ENCODE measurements around the gene PSMB10. TPM values are rescaled to one million over a fixed set of nuclear protein-coding genes. Genes with fewer than 3 reads are reported as not detected.

PSMB10 gene
- total RNA-seq, 1 donor = 47.0 TPM

DNA sequence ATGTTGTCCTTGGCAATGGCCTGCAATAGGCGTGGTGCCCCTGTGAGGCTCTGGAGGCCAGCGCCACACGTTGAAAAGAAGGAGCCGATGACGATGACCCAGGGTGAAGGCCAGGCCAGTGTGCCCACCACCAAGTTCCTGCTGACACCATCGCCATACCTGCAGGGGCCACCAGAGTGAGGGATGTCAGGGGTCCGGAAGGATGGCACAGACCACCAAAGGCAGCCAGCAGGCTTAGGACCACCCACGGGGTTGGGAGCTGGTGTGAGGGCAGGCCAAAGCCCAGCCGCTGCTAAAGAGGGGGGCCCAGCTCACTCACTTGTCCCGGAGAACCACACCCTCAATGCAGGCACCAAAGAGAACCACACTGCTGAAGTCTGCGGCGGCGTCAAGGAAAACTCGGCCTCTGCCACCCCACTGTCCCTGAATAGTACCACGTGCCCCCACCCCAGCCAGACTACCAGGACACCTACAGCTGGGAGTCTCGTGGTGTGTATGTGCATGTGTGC, 13.7 kb upstream of the PSMB10 start:
- H3K36me3 ChIP-seq (ENCODE audit: insufficient read depth, low read length) = peaks cover 94% of the 10 kb centered on the region
- H3K79me2 ChIP-seq (ENCODE audit: insufficient read depth, low read length) = peaks cover 22% of the 10 kb centered on the region
- no peak for DNase-seq (ENCODE audit: insufficient read length, low spot score, missing footprints)
- H3K4me3 ChIP-seq (ENCODE audit: insufficient read depth, low read length) = no peak overlapping the region
- H3K4me2 ChIP-seq (ENCODE audit: insufficient read depth, low read length) = no peak overlapping the region
- TF ChIP-seq CTCF (IDR thresholded peaks at IDR 0.05; ENCODE audit: extremely low read depth, low read depth, low read length) = no peak
- H3K9me3 ChIP-seq (ENCODE audit: low read depth, low read length) = no peaks in the 10 kb centered on the region
- H3K4me1 ChIP-seq (ENCODE audit: insufficient read depth, low read length) = no peaks in the 10 kb centered on the region
- H3K27ac ChIP-seq (ENCODE audit: low read depth, low read length) = no peak overlapping the region
- no peaks in the 10 kb centered on the region for H3K27me3 ChIP-seq (ENCODE audit: insufficient read depth, low read length)
- no peak overlapping the region for H2AFZ ChIP-seq (ENCODE audit: low read length)
- H4K20me1 ChIP-seq (ENCODE audit: insufficient read depth, low read length) = peaks cover 47% of the 10 kb centered on the region

- Histone ChIP-seq H3K27me3 (ENCODE audit: insufficient read depth, low read length) (no peaks in the 10 kb centered on the region), H3K27ac (ENCODE audit: low read depth, low read length) (no peak overlapping the region), H3K4me1 (ENCODE audit: insufficient read depth, low read length) (no peaks in the 10 kb centered on the region)
Observed at GRCh38 chr16:67949645-67950044, 13.0 kb upstream of the PSMB10 start.

GRCh38 chr16:67948015-67948414, 11.4 kb upstream of the PSMB10 start:
- TF ChIP-seq CTCF (IDR thresholded peaks at IDR 0.05; ENCODE audit: extremely low read depth, low read depth, low read length) = no peak
- Histone ChIP-seq H3K4me2 (ENCODE audit: insufficient read depth, low read length) (no peak overlapping the region), H3K27ac (ENCODE audit: low read depth, low read length) (no peak overlapping the region), H3K4me1 (ENCODE audit: insufficient read depth, low read length) (no peaks in the 10 kb centered on the region), H3K36me3 (ENCODE audit: insufficient read depth, low read length) (peaks cover 92% of the 10 kb centered on the region), H3K79me2 (ENCODE audit: insufficient read depth, low read length) (peaks cover 11% of the 10 kb centered on the region), H4K20me1 (ENCODE audit: insufficient read depth, low read length) (peaks cover 51% of the 10 kb centered on the region), H3K9me3 (ENCODE audit: low read depth, low read length) (no peaks in the 10 kb centered on the region), H2AFZ (ENCODE audit: low read length) (no peak overlapping the region), H3K27me3 (ENCODE audit: insufficient read depth, low read length) (no peaks in the 10 kb centered on the region), H3K4me3 (ENCODE audit: insufficient read depth, low read length) (no peak overlapping the region)
- DNase-seq (ENCODE audit: insufficient read length, low spot score, missing footprints) = no peak

More at GRCh38 chr16:67949645-67950044, 13.0 kb upstream of the PSMB10 start:
- Histone ChIP-seq H3K79me2 (ENCODE audit: insufficient read depth, low read length) (peaks cover 17% of the 10 kb centered on the region), H3K4me3 (ENCODE audit: insufficient read depth, low read length) (no peak overlapping the region), H4K20me1 (ENCODE audit: insufficient read depth, low read length) (peaks cover 53% of the 10 kb centered on the region), H3K4me2 (ENCODE audit: insufficient read depth, low read length) (no peak overlapping the region), H3K9me3 (ENCODE audit: low read depth, low read length) (no peaks in the 10 kb centered on the region), H3K36me3 (ENCODE audit: insufficient read depth, low read length) (peaks cover 94% of the 10 kb centered on the region), H2AFZ (ENCODE audit: low read length) (no peak overlapping the region)
- TF ChIP-seq CTCF (IDR thresholded peaks at IDR 0.05; ENCODE audit: extremely low read depth, low read depth, low read length) = no peak
- DNase-seq (ENCODE audit: insufficient read length, low spot score, missing footprints) = no peak

- Histone ChIP-seq H3K36me3 (ENCODE audit: insufficient read depth, low read length) (peaks cover 93% of the 10 kb centered on the region), H3K4me3 (ENCODE audit: insufficient read depth, low read length) (no peak overlapping the region), H2AFZ (ENCODE audit: low read length) (no peak overlapping the region), H3K4me2 (ENCODE audit: insufficient read depth, low read length) (no peak overlapping the region), H3K27ac (ENCODE audit: low read depth, low read length) (no peak overlapping the region), H3K27me3 (ENCODE audit: insufficient read depth, low read length) (no peaks in the 10 kb centered on the region), H4K20me1 (ENCODE audit: insufficient read depth, low read length) (peaks cover 55% of the 10 kb centered on the region), H3K9me3 (ENCODE audit: low read depth, low read length) (no peaks in the 10 kb centered on the region), H3K4me1 (ENCODE audit: insufficient read depth, low read length) (no peaks in the 10 kb centered on the region), H3K79me2 (ENCODE audit: insufficient read depth, low read length) (peaks cover 12% of the 10 kb centered on the region)
- no peak for TF ChIP-seq CTCF (IDR thresholded peaks at IDR 0.05; ENCODE audit: extremely low read depth, low read depth, low read length)
- DNase-seq (ENCODE audit: insufficient read length, low spot score, missing footprints) = no peak
Observed at GRCh38 chr16:67946966-67947558, 10.4 kb upstream of the PSMB10 start.
